Progenitor cell of endocrine pancreas (in vitro differentiated cells): ENCODE measurements around the gene COMT. TPM values are rescaled to one million over a fixed set of nuclear protein-coding genes. Genes with fewer than 3 reads are reported as not detected.

Source experiments
- DNase-seq: peaks from one replicate; pipeline ENCODE4 v3.0.0; 2021; ENCODE audit warnings: low spot score; ENCODE audit not compliant: unreplicated experiment
- H3K27ac Mint-ChIP-seq: 2 replicates; pipeline ENCODE4 v1.8.0; 2021; ENCODE audit warnings: mild to moderate bottlenecking, moderate library complexity, mixed read lengths
- H3K27me3 Mint-ChIP-seq: 2 replicates; pipeline ENCODE4 v1.8.0; 2021; ENCODE audit warnings: mixed read lengths
- H3K36me3 Mint-ChIP-seq: 2 replicates; pipeline ENCODE4 v1.8.0; 2022; ENCODE audit warnings: mixed read lengths; ENCODE audit not compliant: insufficient read depth
- H3K4me1 Mint-ChIP-seq: 2 replicates; pipeline ENCODE4 v1.8.0; 2021; ENCODE audit warnings: low read depth, mixed read lengths
- H3K4me3 Mint-ChIP-seq: 2 replicates; pipeline ENCODE4 v1.8.0; 2021; ENCODE audit warnings: low read depth, mild to moderate bottlenecking, moderate library complexity, mixed read lengths
- H3K9me3 Mint-ChIP-seq: 2 replicates; pipeline ENCODE4 v1.8.0; 2021; ENCODE audit warnings: low read depth, mixed read lengths
- total RNA-seq: library from RNA; stranded (reverse); gene quantifications from 2 replicates; pipeline ENCODE4 v1.2.1, GENCODE V29; 2021
- TF ChIP-seq, protein P1 (sequence below): fragments of 200-600 bp; sonication (generic); IDR thresholded peaks from one replicate; pipeline ENCODE4 v1.5.0; 2021; ENCODE audit warnings: antibody characterized with exemption, mild to moderate bottlenecking; ENCODE audit not compliant: unreplicated experiment

Gene COMT
- total RNA-seq, 1 donor from 2014 or later = 48.7 TPM

DNA sequence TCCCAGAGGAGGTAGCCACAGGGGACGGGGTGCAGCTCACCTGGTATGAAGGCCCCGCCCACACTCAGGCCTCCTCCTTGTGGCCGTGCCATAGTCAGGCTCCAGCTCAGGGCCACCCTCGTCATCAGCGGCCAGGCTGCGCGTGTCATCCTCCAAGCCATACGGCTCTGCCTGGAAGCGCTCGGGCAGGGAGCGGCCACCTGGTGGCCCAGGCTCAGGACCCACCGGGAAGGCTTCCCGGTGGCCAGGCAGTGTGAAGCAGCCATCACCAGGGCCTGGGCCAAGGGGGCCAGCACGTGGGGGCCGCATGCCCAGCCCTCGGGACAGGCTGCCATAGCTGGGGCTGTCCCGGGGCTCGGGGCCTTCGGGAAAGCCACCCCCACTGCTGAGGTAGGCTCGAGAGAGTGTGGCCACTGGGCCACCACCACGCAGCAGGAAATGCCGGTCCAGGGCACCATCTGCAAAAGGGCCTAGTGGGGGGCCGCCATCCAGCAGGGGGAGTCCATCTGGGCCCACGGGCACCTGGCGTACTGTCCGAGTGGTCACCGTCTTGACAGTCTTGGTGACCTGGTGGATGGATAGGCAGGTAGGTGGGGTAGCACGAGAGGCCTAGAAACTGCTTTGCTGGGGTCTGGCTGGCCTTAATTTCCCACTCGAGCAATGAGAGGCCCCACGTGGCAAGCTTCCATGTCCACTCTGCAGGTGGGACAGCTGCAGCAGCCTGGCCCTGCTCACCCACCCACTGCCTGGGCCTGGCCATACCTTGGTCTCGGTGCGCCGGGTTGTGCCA, 39.8 kb downstream of the COMT start:
- Mint-ChIP-seq H3K9me3 (no peaks in the 10 kb centered on the region), H3K4me1 (peaks cover 6% of the 10 kb centered on the region), H3K27me3 (no peaks in the 10 kb centered on the region), H3K4me3 (no peak overlapping the region), H3K27ac (no peak overlapping the region), H3K36me3 (peaks cover 4% of the 10 kb centered on the region)
- TF ChIP-seq, protein P1, sequence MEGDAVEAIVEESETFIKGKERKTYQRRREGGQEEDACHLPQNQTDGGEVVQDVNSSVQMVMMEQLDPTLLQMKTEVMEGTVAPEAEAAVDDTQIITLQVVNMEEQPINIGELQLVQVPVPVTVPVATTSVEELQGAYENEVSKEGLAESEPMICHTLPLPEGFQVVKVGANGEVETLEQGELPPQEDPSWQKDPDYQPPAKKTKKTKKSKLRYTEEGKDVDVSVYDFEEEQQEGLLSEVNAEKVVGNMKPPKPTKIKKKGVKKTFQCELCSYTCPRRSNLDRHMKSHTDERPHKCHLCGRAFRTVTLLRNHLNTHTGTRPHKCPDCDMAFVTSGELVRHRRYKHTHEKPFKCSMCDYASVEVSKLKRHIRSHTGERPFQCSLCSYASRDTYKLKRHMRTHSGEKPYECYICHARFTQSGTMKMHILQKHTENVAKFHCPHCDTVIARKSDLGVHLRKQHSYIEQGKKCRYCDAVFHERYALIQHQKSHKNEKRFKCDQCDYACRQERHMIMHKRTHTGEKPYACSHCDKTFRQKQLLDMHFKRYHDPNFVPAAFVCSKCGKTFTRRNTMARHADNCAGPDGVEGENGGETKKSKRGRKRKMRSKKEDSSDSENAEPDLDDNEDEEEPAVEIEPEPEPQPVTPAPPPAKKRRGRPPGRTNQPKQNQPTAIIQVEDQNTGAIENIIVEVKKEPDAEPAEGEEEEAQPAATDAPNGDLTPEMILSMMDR = no peak
- DNase-seq = no peak

DNA sequence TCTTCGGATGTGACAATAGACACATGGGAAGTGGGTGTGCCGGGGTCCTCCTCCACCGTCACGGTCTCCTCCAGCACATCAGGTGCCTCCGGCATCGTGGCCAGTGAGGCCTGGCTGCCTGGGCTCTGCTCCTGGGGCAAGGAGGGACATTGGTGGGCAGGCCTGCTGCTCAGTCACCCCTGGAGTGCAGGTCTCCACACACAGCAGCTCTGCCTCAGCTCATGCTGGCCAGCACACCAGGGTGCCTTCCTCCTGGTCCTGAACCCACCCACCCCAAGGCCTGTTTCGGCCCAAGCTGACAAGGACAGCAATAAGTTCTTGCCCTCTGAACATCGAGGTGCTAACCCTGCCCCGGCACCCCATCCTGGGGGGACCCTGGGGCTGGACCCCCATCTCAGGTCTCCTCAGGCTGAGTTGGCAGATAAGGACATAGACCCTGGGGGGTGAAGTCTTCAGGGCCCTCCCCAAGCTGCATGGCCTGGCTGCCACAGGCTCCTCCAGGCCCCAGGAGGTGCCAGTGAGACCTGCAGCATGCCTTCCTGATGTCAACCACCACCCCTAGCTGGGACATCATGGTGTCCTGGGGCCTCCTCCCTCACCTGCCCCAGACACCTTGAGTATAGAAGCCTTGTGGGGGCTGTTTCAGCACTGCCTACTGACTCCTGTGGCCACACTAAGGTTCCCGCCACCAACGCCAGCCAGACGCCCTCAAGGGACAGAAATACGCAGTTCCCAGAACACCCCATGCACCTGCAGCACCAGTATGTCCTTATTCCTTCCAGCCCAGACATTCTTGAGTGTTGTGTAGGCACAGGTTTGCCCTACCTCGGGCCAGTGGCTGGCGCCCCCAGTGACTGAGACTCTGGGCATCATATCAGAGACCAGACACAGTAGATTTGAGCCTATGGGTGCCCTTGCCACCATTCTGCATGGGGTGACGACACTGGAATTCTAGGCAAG, 40.7 kb downstream of the COMT start:
- H3K4me1 Mint-ChIP-seq = peaks cover 6% of the 10 kb centered on the region
- H3K27ac Mint-ChIP-seq = no peak overlapping the region
- TF ChIP-seq, protein P1 = no peak
- no peak overlapping the region for H3K4me3 Mint-ChIP-seq
- no peak for DNase-seq
- H3K9me3 Mint-ChIP-seq = no peaks in the 10 kb centered on the region
- H3K27me3 Mint-ChIP-seq = no peaks in the 10 kb centered on the region
- H3K36me3 Mint-ChIP-seq = peaks cover 4% of the 10 kb centered on the region

DNA sequence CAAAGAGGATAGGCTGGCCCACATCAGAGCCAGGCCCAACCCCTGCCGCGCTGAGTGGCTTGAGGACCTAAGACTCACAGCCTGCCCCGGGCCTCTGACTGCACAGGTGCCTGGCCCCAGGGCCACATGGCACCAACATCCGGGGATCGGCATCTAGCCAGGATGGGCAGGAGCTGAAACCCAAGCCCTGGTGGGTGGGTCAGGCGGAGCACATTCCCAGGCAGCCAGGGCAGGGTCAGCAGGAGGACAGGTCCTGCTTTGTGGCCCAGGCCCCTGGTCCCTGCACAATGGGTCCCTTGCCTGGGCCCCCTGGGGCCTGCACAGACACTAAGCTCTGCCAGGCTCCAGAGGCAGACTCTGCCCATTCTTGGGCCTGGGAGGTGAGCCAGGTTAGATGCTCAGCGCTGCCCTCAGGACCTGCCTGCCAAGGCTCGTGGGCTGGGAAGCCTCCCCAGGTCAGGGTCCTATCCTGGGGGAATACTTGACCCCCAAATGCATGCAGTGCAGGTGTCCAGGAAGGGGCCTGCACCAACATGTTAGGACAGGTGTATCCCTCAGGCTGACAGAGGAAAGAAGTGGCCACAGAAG, 41.5 kb downstream of the COMT start:
- no peak for DNase-seq
- H3K4me3 Mint-ChIP-seq = no peak overlapping the region
- H3K36me3 Mint-ChIP-seq = peaks cover 4% of the 10 kb centered on the region
- H3K27ac Mint-ChIP-seq = no peak overlapping the region
- H3K27me3 Mint-ChIP-seq = no peaks in the 10 kb centered on the region
- TF ChIP-seq, protein P1 = no peak
- peaks cover 6% of the 10 kb centered on the region for H3K4me1 Mint-ChIP-seq
- H3K9me3 Mint-ChIP-seq = no peaks in the 10 kb centered on the region

DNA sequence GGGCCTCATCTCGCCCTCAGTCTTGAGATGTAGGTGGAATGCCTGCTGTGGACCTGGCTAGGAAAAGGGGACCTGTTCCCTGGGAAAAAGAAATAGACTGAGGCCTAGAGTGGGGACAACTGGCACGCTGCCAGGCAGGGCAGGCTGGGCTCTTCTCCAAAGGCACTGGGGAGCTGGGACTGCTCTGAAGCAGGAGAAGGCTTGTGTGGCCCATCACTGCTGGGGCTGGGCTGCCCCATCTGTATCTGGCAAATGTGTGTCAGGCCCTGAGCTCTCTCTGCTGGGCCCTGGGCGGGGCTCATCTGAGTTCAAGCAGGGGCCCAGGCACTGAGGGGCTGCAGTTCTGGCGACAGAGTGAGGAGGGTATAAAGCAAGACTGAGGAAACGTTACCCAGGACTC, 42.2 kb downstream of the COMT start:
- TF ChIP-seq, protein P1 = no peak
- DNase-seq = no peak
- peak overlapping the region; percentile 19 for H3K4me3 Mint-ChIP-seq
- no peak overlapping the region for H3K27ac Mint-ChIP-seq
- peaks cover 4% of the 10 kb centered on the region for H3K36me3 Mint-ChIP-seq
- H3K9me3 Mint-ChIP-seq = no peaks in the 10 kb centered on the region
- no peaks in the 10 kb centered on the region for H3K27me3 Mint-ChIP-seq
- peaks cover 6% of the 10 kb centered on the region for H3K4me1 Mint-ChIP-seq

DNA sequence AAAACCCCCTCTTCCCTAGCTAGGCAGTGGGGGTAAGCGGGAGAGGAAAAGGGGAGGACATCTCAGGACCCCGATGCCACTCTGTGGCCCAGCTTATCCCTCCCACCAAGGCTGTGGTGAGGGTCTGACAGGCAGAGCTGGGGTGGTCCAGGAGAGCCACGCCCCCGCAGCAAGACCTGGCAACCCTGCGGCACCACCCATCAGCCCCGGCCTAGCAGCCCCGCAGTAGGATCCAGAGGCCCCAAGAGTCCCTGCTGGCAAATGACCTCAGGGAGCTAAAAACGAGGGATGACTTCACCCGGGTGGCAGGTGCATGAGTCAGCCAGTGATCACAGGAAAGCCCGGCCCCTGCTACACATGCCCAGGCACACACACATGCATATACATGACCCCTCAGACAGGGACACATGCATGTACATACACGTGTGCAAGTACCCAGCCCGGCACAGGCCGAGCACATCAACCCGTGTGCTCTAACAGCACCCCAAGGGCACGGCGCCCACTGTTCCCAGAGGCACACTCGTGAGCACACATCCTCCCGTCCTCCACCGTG, 42.7 kb downstream of the COMT start:
- Mint-ChIP-seq H3K4me1 (peaks cover 6% of the 10 kb centered on the region), H3K9me3 (no peaks in the 10 kb centered on the region), H3K36me3 (peaks cover 2% of the 10 kb centered on the region), H3K27me3 (no peaks in the 10 kb centered on the region), H3K4me3 (peak overlapping the region; percentile 19), H3K27ac (no peak overlapping the region)
- DNase-seq = no peak
- TF ChIP-seq, protein P1 = no peak
